HL-60/S4 (cell line): ENCODE results near the gene CCDC57.

Experiments used
- in situ Hi-C: fragments of 300-500 bp; cut with MboI; formaldehyde crosslinking; loops from 2 replicates; pipeline ENCODE4 v1.14.3; 2022; ENCODE audit warnings: low sequenced_read_pairs

Gene CCDC57

GRCh38 chr17:82157046-82158035, 55.3 kb downstream of the CCDC57 start:
- in situ Hi-C loops = loop anchor here (10.0 kb wide), 1 partner anchor 123 kb away; the partner anchor contains the start of genes DCXR and RAC3

- in situ Hi-C loops = loop anchor here (10.0 kb wide), 1 partner anchor 122 kb away; the partner anchor contains the start of genes DCXR and RAC3
Measured at GRCh38 chr17:82156284-82156925, 56.2 kb downstream of the CCDC57 start.

- in situ Hi-C loops = loop anchor here (10.0 kb wide), 1 partner anchor 121 kb away; the partner anchor contains the start of genes DCXR and RAC3
Measured at GRCh38 chr17:82155606-82156005, 57.0 kb downstream of the CCDC57 start.

- in situ Hi-C loops = loop anchor here (10.0 kb wide), 1 partner anchor 120 kb away; the partner anchor contains the start of genes DCXR and RAC3
Measured at GRCh38 chr17:82154881-82155331, 57.7 kb downstream of the CCDC57 start.

GRCh38 chr17:82153745-82154375, 58.8 kb downstream of the CCDC57 start:
- in situ Hi-C loops = loop anchor here (10.0 kb wide), 1 partner anchor 119 kb away; the partner anchor contains the start of genes DCXR and RAC3

- in situ Hi-C loops = loop anchor here (10.0 kb wide), 1 partner anchor 118 kb away; the partner anchor contains the start of genes DCXR and RAC3
Measured at GRCh38 chr17:82153295-82153691, 59.3 kb downstream of the CCDC57 start.

- in situ Hi-C loops = loop anchor here (10.0 kb wide), 1 partner anchor 118 kb away; the partner anchor contains the start of genes DCXR and RAC3
Measured at GRCh38 chr17:82152556-82153294, 59.9 kb downstream of the CCDC57 start.

- in situ Hi-C loops = loop anchor here (10.0 kb wide), 1 partner anchor 117 kb away; the partner anchor contains the start of genes DCXR and RAC3
Measured at GRCh38 chr17:82152114-82152513, 60.5 kb downstream of the CCDC57 start.

- in situ Hi-C loops = loop anchor here (10.0 kb wide), 1 partner anchor 117 kb away; the partner anchor contains the start of genes DCXR and RAC3
Measured at GRCh38 chr17:82151106-82151957, 61.3 kb downstream of the CCDC57 start.

- in situ Hi-C loops = loop anchor here (10.0 kb wide), 2 partner anchors 115 to 185 kb away; partner anchors contain the start of genes DCXR, NOTUM and RAC3
Measured at GRCh38 chr17:82149401-82150099, 63.1 kb downstream of the CCDC57 start.

- in situ Hi-C loops = loop anchor here (10.0 kb wide), 1 partner anchor 184 kb away; the partner anchor contains the start of gene NOTUM
Measured at GRCh38 chr17:82148997-82149396, 63.6 kb downstream of the CCDC57 start.

GRCh38 chr17:82148011-82148410, 64.6 kb downstream of the CCDC57 start:
- in situ Hi-C loops = loop anchor here (10.0 kb wide), 1 partner anchor 183 kb away; the partner anchor contains the start of gene NOTUM

- in situ Hi-C loops = loop anchor here (10.0 kb wide), 1 partner anchor 182 kb away; the partner anchor contains the start of gene NOTUM
Measured at GRCh38 chr17:82146663-82147654, 65.7 kb downstream of the CCDC57 start.

- in situ Hi-C loops = loop anchor here (10.0 kb wide), 1 partner anchor 181 kb away; the partner anchor contains the start of gene NOTUM
Measured at GRCh38 chr17:82145550-82146155, 67.0 kb downstream of the CCDC57 start.

GRCh38 chr17:82143333-82143732, 69.3 kb downstream of the CCDC57 start:
- in situ Hi-C loops = loop anchor here (10.0 kb wide), 1 partner anchor 179 kb away; the partner anchor contains the start of gene NOTUM

GRCh38 chr17:82139961-82140360, 72.7 kb downstream of the CCDC57 start:
- in situ Hi-C loops = loop anchor here (10.0 kb wide), 1 partner anchor 175 kb away; the partner anchor contains the start of gene NOTUM
